HEK293 (cell line): ENCODE measurements around the gene ITPA.

Experiments
- ZNF175 ChIP-seq: fragments of 450-650 bp; formaldehyde crosslinking; IDR thresholded peaks from 2 replicates; pipeline ENCODE4 v1.5.1; 2016; ENCODE audit warnings: missing biosample characterization, missing genetic modification characterization
- ZNF544 ChIP-seq: fragments of 450-650 bp; formaldehyde crosslinking; IDR thresholded peaks from 2 replicates; pipeline ENCODE4 v1.5.0; 2017; ENCODE audit warnings: missing biosample characterization, missing genetic modification characterization

- no peak for TF ChIP-seq ZNF175 (tag by site-specific recombination)
- TF ChIP-seq ZNF544: no peak
Observed at GRCh38 chr20:3262566-3262965, 53.3 kb downstream of the ITPA start.
